ENCODE data around the gene PGAP2.

- TF ChIP-seq CTCF (IDR thresholded peaks at IDR 0.05; ENCODE audit: insufficient read depth, low read length, poor library complexity, severe bottlenecking) (no peak), EZH2phosphoT487 (conservative IDR thresholded peaks at IDR 0.05; ENCODE audit: low read length) (no peak)
Observed at GRCh38 chr11:3764266-3764665, 44.1 kb upstream of the PGAP2 start.
